Stimulated activated CD8-positive, alpha-beta memory T cell treated with anti-CD3 and anti-CD28 coated beads, Interleukin-15, amount 100 ng/mL, for 48 hours (primary cell): Measurements from ENCODE around the gene DELE1.

Source experiments
- DNase-seq, 2 donors: peaks; one replicate each; pipeline ENCODE4 v3.0.0-alpha.2; 2020; ENCODE audit warnings: low read depth in 2 of 2

DELE1 gene

GRCh38 chr5:141923448-141924313 lies at the start of gene DELE1:
DELE1 (plus strand) TSS chr5:141923871; CDS start chr5:141923942, 71 bp downstream.
- peak; percentile 89 to 95 for DNase-seq

DNA sequence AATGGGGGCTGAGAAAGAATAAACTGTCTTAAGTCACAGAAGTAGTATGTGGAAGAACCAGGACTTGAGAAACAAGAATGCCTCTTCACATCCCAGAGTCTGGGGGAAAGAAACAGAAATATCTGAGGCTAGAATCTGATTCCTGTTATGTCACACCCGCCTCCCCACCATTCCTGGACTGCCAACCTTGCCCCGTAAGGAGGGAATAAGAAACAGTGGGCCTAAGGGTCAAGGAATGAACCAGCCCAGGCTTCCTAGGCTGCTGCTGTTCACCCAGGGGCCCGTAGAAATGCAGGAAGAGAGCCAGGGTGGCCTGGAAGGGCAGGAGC lies 49.8 kb upstream of the DELE1 start:
- DNase-seq, result no peak

- DNase-seq, result no peak
Measured at GRCh38 chr5:141874262-141874964, 49.3 kb upstream of the DELE1 start.

DNA sequence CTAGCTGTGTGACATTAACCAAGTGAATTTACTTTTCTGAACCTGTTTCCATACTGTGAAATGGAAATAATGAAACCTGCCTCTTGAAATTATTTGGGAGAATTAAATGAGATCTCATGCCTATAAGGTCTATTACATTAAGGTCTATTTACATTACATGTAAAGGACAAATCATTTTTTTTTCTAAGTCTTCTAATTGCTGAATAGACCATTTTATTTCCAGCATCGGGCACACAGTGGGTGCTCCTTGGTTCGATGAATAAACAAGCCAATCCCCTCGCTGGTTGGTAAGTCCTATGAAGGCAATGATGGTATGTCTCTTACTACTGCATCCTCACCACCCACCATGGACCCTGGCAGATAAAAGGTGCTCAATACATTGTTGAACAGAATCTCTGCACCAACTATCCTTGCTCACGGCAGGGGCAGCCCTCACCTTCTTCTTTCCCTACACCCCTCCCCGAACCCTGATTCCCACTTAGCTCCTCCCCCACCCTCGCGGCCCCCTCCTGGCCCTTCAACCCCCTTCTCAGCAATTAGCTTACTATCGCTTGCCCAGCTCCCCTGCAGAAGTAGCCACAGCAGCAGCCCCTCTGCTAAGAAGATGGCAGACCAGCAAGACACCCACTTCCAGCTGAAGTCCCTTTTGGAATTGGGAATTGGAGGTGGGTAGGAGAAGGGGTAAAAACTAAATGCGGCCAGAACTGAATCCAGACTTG lies 48.5 kb upstream of the DELE1 start:
- DNase-seq, result no peak

DNA sequence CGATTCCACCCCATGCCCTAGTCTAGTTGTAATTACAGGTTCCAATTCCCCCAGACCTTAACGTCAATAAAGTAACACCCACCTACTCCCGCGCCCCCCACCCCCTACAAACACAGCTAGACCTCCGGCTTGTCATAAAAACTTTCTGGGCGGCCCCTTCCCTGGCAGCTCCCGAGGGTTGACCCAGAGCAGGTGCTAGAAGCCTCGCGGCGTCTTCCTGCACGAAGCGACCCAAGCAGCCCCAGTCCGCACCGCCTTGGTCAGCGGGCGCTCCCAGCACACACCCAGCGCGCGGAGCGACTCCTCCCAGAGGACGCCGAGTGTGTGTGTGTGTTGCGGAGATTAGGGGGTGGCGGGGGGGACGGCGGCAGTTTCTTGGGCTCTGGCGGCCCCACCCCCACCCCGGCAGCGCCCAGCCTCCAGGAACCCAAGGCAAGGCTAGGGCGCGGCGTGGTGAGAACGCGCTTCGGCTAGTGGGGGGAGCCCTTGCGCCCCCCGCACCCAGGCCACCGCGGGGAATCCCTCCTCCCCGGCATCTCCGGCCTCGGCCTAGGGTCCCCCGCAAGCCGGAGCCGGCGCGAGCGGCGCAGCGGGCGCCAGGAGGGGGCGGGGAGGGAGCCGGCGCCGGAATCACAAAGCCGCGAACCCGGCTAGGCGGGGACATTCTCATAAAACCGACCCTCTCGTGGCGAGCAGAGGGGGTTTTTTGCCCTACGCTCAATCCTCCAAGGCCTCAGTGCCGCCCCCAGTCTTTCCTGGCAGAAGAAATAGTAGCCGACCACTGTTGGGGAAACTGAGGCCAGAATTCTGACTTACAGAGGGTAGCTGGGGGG lies 47.7 kb upstream of the DELE1 start:
- DNase-seq, result no peak

- no peak for DNase-seq
Measured at GRCh38 chr5:141876628-141877355, 46.9 kb upstream of the DELE1 start.

GRCh38 chr5:141877356-141878185 lies 46.1 kb upstream of the DELE1 start:
- no peak for DNase-seq

- DNase-seq, result no peak
Measured at GRCh38 chr5:141878186-141878710, 45.4 kb upstream of the DELE1 start, which contains the start of gene PCDH1. PCDH1 (minus strand) TSS chr5:141878410; CDS start chr5:141878262, 148 bp downstream.

GRCh38 chr5:141878711-141879425 lies 44.8 kb upstream of the DELE1 start:
- peak; percentile 73 for DNase-seq

DNA sequence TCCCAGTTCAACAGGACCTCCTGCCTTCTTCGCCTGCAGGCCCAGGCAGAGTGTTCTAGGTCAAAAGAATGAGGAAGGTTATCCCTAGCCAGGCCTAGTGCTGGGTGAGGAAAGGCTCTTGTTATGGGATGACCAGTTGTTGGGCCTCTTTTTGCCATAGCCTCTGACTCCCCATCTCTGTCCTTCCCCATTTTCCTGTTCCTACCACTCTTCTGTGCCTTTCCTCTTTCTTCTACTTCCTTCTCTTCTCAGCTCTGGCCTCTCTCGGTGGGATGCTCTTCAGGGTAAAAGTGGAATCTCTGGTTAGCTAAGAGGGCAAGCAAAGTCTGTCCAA lies 44.3 kb upstream of the DELE1 start:
- DNase-seq, result no peak

DNA sequence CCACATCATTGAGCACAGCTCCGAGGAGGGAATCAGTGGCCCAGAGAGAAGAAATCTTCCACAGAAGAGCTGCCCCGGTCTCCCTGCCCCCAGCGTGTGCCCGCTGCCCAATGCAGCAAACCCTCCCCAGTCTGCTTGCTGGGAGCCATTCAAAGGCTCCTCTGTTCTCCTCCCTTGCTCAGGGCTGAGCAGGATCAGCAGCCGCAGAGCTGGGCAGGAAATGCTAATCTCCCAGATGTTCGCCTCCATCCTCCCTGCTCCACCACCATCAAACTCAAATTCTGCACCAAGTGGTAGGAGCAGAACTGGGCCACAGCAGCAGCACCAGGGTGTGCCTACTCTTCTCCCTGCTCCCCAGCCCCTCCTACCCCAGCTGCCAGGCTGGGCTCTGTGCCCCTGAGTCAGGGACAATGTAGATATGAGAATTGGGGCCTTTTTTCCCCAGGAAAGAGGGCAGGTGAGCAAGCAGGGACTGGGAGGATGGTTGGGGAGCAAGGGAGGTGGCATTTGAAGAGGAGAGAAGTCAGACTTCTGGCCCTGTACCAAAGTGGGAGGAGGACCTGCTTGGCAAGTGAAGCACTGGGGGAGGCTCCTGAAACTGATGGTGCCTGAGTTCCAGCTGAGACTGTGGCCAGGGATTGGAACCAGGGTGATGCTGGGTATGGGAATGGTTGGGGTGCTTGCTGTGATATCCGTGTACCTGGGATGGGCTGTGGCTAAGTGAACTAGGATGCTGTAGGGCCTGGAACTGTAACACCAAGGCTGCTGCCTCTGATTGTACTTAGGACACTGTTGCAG lies 43.5 kb upstream of the DELE1 start:
- DNase-seq, result no peak

- no peak for DNase-seq
Measured at GRCh38 chr5:141880961-141881801, 42.5 kb upstream of the DELE1 start.

DNA sequence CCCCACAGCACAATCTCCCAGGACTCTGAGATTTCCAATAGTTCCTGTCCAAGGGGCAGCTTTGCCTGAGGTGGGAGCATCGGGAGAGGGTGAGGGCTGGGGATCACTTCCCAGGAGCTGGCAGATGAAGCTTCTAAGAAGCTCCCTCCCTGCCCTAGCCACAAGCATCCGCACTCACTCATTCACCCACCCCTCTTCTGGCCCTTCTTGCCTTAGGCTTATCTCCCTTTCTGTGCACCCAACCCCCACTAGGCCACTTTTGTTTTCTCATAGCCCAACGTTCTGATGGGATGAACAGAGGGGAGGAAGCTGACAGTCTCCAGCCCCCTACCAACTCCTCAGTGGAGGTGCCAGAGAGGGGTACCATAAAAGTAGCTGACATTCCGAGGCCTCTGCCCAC lies 41.8 kb upstream of the DELE1 start:
- DNase-seq, result no peak

- no peak for DNase-seq
Measured at GRCh38 chr5:141882594-141883183, 41.0 kb upstream of the DELE1 start.

GRCh38 chr5:141883184-141883891 lies 40.3 kb upstream of the DELE1 start:
- DNase-seq, result no peak

- DNase-seq, result no peak
Measured at GRCh38 chr5:141883892-141884318, 39.8 kb upstream of the DELE1 start.
